HL-60 (cell line): ENCODE results near the gene MBNL1.

Experiments used
- DNase-seq, 2 experiments: peaks; one replicate each; pipeline ENCODE4 v3.0.0-alpha.2; 2010 to 2020; ENCODE audit warnings: low read depth in 1 of 2, low spot score in 1 of 2
- H3K27ac ChIP-seq: fragments of 250-450 bp; sonication (Bioruptor Pico); replicated peaks from 2 replicates; pipeline ENCODE4 v1.5.1; 2020; ENCODE audit warnings: mild to moderate bottlenecking, moderate library complexity
- H3K27me3 ChIP-seq: fragments of 250-450 bp; sonication (Bioruptor Pico); 2 replicates; pipeline ENCODE4 v1.5.1; 2021; ENCODE audit warnings: mild to moderate bottlenecking, moderate library complexity; ENCODE audit not compliant: insufficient read depth, poor library complexity, severe bottlenecking
- H3K4me3 ChIP-seq: replicated peaks from 2 replicates; pipeline ENCODE4 v1.5.1; 2011; ENCODE audit warnings: mild to moderate bottlenecking, control low read depth, low read length; ENCODE audit not compliant: insufficient read depth
- CTCF ChIP-seq: IDR thresholded peaks from one replicate; pipeline ENCODE4 v1.5.1; 2011; ENCODE audit warnings: low read length, control low read depth, inconsistent platforms; ENCODE audit not compliant: insufficient read depth
- GABPA ChIP-seq: IDR thresholded peaks from 2 replicates; pipeline ENCODE4 v1.6.1; 2012; ENCODE audit warnings: low read depth
- POLR2AphosphoS5 ChIP-seq: IDR thresholded peaks from 2 replicates; pipeline ENCODE4 v1.6.1; 2012; ENCODE audit warnings: low read depth
- REST ChIP-seq: IDR thresholded peaks from 2 replicates; pipeline ENCODE4 v1.6.1; 2012; ENCODE audit warnings: low read depth; ENCODE audit not compliant: insufficient replicate concordance
- SPI1 ChIP-seq: IDR thresholded peaks from 2 replicates; pipeline ENCODE4 v1.6.1; 2012; ENCODE audit warnings: low read depth, mild to moderate bottlenecking, borderline replicate concordance

Gene MBNL1

GRCh38 chr3:152356870-152357276, 88.1 kb downstream of the MBNL1 start:
- no peak for TF ChIP-seq REST
- no peak overlapping the region for H3K27ac ChIP-seq
- no peak for DNase-seq
- H3K4me3 ChIP-seq: no peak overlapping the region
- H3K27me3 ChIP-seq: no peaks in the 10 kb centered on the region

- no peak for TF ChIP-seq SPI1
- no peak for TF ChIP-seq GABPA
- TF ChIP-seq CTCF: no peak
- TF ChIP-seq POLR2AphosphoS5: no peak
- no peak for TF ChIP-seq REST
- DNase-seq: no peak
Observed at GRCh38 chr3:152357587-152357986, 88.9 kb downstream of the MBNL1 start.

GRCh38 chr3:152359385-152360248, 90.9 kb downstream of the MBNL1 start:
- no peak for DNase-seq
- Histone ChIP-seq H3K27ac (no peak overlapping the region), H3K27me3 (no peaks in the 10 kb centered on the region), H3K4me3 (no peak overlapping the region)
- no peak for TF ChIP-seq POLR2AphosphoS5
- no peak for TF ChIP-seq CTCF
- no peak for TF ChIP-seq SPI1

More at GRCh38 chr3:152357587-152357986, 88.9 kb downstream of the MBNL1 start:
- Histone ChIP-seq H3K4me3 (no peak overlapping the region), H3K27me3 (no peaks in the 10 kb centered on the region), H3K27ac (no peak overlapping the region)

GRCh38 chr3:152360302-152360701, 91.6 kb downstream of the MBNL1 start:
- no peak for TF ChIP-seq REST
- no peak for TF ChIP-seq SPI1
- TF ChIP-seq POLR2AphosphoS5: no peak
- no peak for TF ChIP-seq CTCF
- no peak for TF ChIP-seq GABPA
- Histone ChIP-seq H3K4me3 (no peak overlapping the region), H3K27ac (no peak overlapping the region), H3K27me3 (no peaks in the 10 kb centered on the region)
- no peak for DNase-seq
